Adrenal gland (tissue), 5 donors: ENCODE data around the gene NR1H4.

Source experiments
- POLR2A ChIP-seq, 2 donors: fragments of 450-650 bp; IDR thresholded peaks; one replicate each; pipeline ENCODE4 v1.6.1; 2017; ENCODE audit warnings: antibody characterized with exemption in 2 of 2, mild to moderate bottlenecking in 2 of 2, moderate library complexity in 1 of 2
- TF ChIP-seq, protein P1 (sequence below), 6 experiments: fragments of 450-650 bp in 4 of 6; fragments of 200-600 bp in 2 of 6; sonication (generic) in 1 of 6; IDR thresholded peaks; 1 replicate in 5 of 6; 2 replicates in 1 of 6; pipeline versions ENCODE4 v1.5.1 to v1.8.0; 2016 to 2021; ENCODE audit warnings: antibody characterized with exemption in 6 of 6, mild to moderate bottlenecking in 2 of 6, moderate library complexity in 1 of 6
- donor health status: DM: no; HTN: no; CAD: no.

GRCh38 chr12:100579844-100580243 lies 106.2 kb downstream of the NR1H4 start:
- TF ChIP-seq, protein P1, sequence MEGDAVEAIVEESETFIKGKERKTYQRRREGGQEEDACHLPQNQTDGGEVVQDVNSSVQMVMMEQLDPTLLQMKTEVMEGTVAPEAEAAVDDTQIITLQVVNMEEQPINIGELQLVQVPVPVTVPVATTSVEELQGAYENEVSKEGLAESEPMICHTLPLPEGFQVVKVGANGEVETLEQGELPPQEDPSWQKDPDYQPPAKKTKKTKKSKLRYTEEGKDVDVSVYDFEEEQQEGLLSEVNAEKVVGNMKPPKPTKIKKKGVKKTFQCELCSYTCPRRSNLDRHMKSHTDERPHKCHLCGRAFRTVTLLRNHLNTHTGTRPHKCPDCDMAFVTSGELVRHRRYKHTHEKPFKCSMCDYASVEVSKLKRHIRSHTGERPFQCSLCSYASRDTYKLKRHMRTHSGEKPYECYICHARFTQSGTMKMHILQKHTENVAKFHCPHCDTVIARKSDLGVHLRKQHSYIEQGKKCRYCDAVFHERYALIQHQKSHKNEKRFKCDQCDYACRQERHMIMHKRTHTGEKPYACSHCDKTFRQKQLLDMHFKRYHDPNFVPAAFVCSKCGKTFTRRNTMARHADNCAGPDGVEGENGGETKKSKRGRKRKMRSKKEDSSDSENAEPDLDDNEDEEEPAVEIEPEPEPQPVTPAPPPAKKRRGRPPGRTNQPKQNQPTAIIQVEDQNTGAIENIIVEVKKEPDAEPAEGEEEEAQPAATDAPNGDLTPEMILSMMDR (IDR thresholded peaks at IDR 0.05) = no peak
- TF ChIP-seq POLR2A (IDR thresholded peaks at IDR 0.05) = no peak
